K562 (cell line): ENCODE results near the gene PLA1A. TPM values are rescaled to one million over a fixed set of nuclear protein-coding genes. Genes with fewer than 3 reads are reported as not detected.

Source experiments
- BACH1 ChIP-seq: fragments of 200-800 bp; sonication (Bioruptor generic); IDR thresholded peaks from 2 replicates; pipeline ENCODE4 v1.6.1; 2016; ENCODE audit warnings: missing genetic modification characterization, missing compliant biosample characterization
- CBFA2T3 ChIP-seq: fragments of 450-650 bp; IDR thresholded peaks from 2 replicates; pipeline ENCODE4 v1.6.1; 2017
- ETV5 ChIP-seq: sonication (generic); formaldehyde crosslinking; IDR thresholded peaks from 2 replicates; pipeline ENCODE4 v1.4.0; 2020; ENCODE audit warnings: low read depth, mild to moderate bottlenecking, missing genetic modification reagents
- GMEB1 ChIP-seq: fragments of 250-450 bp; sonication (Bioruptor Pico); IDR thresholded peaks from 2 replicates; pipeline ENCODE4 v1.4.0; 2020; ENCODE audit warnings: mild to moderate bottlenecking
- HNRNPLL ChIP-seq: fragments of 200-400 bp; formaldehyde crosslinking; IDR thresholded peaks from 2 replicates; pipeline ENCODE4 v1.6.1; 2017; ENCODE audit warnings: low read length, low read depth, mild to moderate bottlenecking; ENCODE audit not compliant: poor library complexity, severe bottlenecking
- KAT7 ChIP-seq: sonication (generic); formaldehyde crosslinking; IDR thresholded peaks from 2 replicates; pipeline ENCODE4 v1.8.0; 2022; ENCODE audit warnings: missing genetic modification reagents, mild to moderate bottlenecking, borderline replicate concordance
- L3MBTL2 ChIP-seq: fragments of 450-650 bp; IDR thresholded peaks from 2 replicates; pipeline ENCODE4 v1.6.1; 2016; ENCODE audit warnings: mild to moderate bottlenecking, moderate library complexity
- MECOM ChIP-seq: fragments of 250-450 bp; sonication (Bioruptor Pico); IDR thresholded peaks from 2 replicates; pipeline ENCODE4 v1.8.0; 2022; ENCODE audit warnings: inconsistent platforms
- NELFE ChIP-seq: IDR thresholded peaks from 2 replicates; pipeline ENCODE4 v1.6.1; 2011; ENCODE audit warnings: mild to moderate bottlenecking; ENCODE audit not compliant: insufficient read depth, insufficient read length
- NEUROD1 ChIP-seq: fragments of 150-350 bp; IDR thresholded peaks from 2 replicates; pipeline ENCODE4 v1.6.1; 2014; ENCODE audit warnings: borderline replicate concordance, low read length, low read depth; ENCODE audit not compliant: partially characterized antibody
- NR2F6 ChIP-seq: fragments of 450-650 bp; formaldehyde crosslinking; IDR thresholded peaks from 2 replicates; pipeline ENCODE4 v1.4.0; 2020; ENCODE audit warnings: mild to moderate bottlenecking
- NR3C1 ChIP-seq: sonication (generic); formaldehyde crosslinking; IDR thresholded peaks from 2 replicates; pipeline ENCODE4 v1.8.1; 2022; ENCODE audit warnings: missing genetic modification reagents
- RBM15 ChIP-seq: fragments of 200-400 bp; formaldehyde crosslinking; IDR thresholded peaks from 2 replicates; pipeline ENCODE4 v1.6.1; 2018; ENCODE audit warnings: mild to moderate bottlenecking, low read length, moderate library complexity; ENCODE audit not compliant: insufficient read depth
- SREBF1 ChIP-seq: fragments of 150-350 bp; IDR thresholded peaks from 2 replicates; pipeline ENCODE4 v1.6.1; 2014; ENCODE audit warnings: antibody characterized with exemption, low read depth, low read length, borderline replicate concordance
- ZFPM2 ChIP-seq: fragments of 250-450 bp; sonication (Bioruptor Pico); IDR thresholded peaks from 2 replicates; pipeline ENCODE4 v1.5.1; 2022; ENCODE audit warnings: mild to moderate bottlenecking
- ZFX ChIP-seq: sonication (generic); formaldehyde crosslinking; IDR thresholded peaks from 2 replicates; pipeline ENCODE4 v1.8.0; 2022; ENCODE audit warnings: mild to moderate bottlenecking, missing genetic modification reagents, moderate library complexity
- ZNF239 ChIP-seq: fragments of 250-450 bp; sonication (Bioruptor Pico); IDR thresholded peaks from 2 replicates; pipeline ENCODE4 v1.4.0; 2020; ENCODE audit warnings: mild to moderate bottlenecking
- ZNF318 ChIP-seq, 2 experiments: fragments of 450-650 bp; IDR thresholded peaks; 2 replicates each; pipeline ENCODE4 v1.6.1; 2016; ENCODE audit warnings: mild to moderate bottlenecking in 2 of 2, borderline replicate concordance in 1 of 2, low read depth in 1 of 2, moderate library complexity in 1 of 2
- ZNF354B ChIP-seq: fragments of 250-450 bp; sonication (Bioruptor Pico); IDR thresholded peaks from 2 replicates; pipeline ENCODE4 v1.4.0; 2020
- ZNF431 ChIP-seq: sonication (generic); formaldehyde crosslinking; IDR thresholded peaks from 2 replicates; pipeline ENCODE4 v1.8.0; 2022; ENCODE audit warnings: mild to moderate bottlenecking, missing genetic modification reagents
- polyA plus RNA-seq, 8 experiments: library from polyadenylated mRNA; depleted of rRNA in 4 of 8; stranded (reverse) in 5 of 8; unstranded in 3 of 8; fragments of >200 nt; fragmentation: Nextera tagmentation in 2 of 8; fragmentation: Illumina TruSeq in 1 of 8; extraction: Ambion mirVana in 2 of 8; extraction: Trizol in 1 of 8; gene quantifications; 2 replicates each; pipeline versions ENCODE4 v1.2.1 to v1.2.3, GENCODE V29; 2011 to 2014; ENCODE audit warnings: inconsistent platforms in 1 of 8, missing spikeins in 1 of 8
- total RNA-seq, 7 experiments: library from RNA; depleted of rRNA in 6 of 7; stranded (reverse); fragments of >200 nt in 6 of 7; fragmentation: Illumina TruSeq in 2 of 7; extraction: Trizol in 2 of 7; gene quantifications; 2 replicates each; pipeline versions ENCODE4 v1.2.1 to v1.2.3, GENCODE V29; 2011 to 2021; ENCODE audit warnings: low replicate concordance in 1 of 7

Gene PLA1A
- total and polyA plus RNA-seq, 9 of the 15 experiments (the other 6 are each of a cell fraction or from before 2014, with no cell fraction given) = not detected

- TF ChIP-seq ZNF318 (IDR thresholded peaks at IDR 0.05; ENCODE audit: borderline replicate concordance in 1 of 2, low read depth in 1 of 2) (no peak), GMEB1 (CRISPR knock-in tag) (no peak), SREBF1 (no peak), NEUROD1 (no peak), ZFPM2 (no peak), ZFX (CRISPR knock-in tag) (no peak), NR2F6 (CRISPR knock-in tag) (no peak), KAT7 (no peak), ZNF431 (CRISPR knock-in tag) (no peak), HNRNPLL (no peak), NELFE (no peak), ZNF239 (CRISPR knock-in tag) (no peak), NR3C1 (no peak), ETV5 (CRISPR knock-in tag) (no peak), BACH1 (tag) (no peak), MECOM (CRISPR knock-in tag) (no peak), RBM15 (no peak), L3MBTL2 (0 out of 2 replicates have a peak, but pooled peaks have one; percentile 30), ZNF354B (CRISPR knock-in tag) (no peak), CBFA2T3 (no peak)
Measured at GRCh38 chr3:119664850-119665379, 67.2 kb downstream of the PLA1A start (continued).
